HG03196 (cell line): ENCODE data around the gene FBXO31.
"Not testable (repeated sequence)": the region's sequence is repeated elsewhere in the genome, so short reads cannot be mapped to it uniquely, and the experiment has no call there.

Experiments
- ATAC-seq: cut with Tn5 transposase; IDR thresholded peaks from one replicate; pipeline ENCODE4 v1.9.1; 2021; ENCODE audit not compliant: unreplicated experiment

The FBXO31 gene

DNA sequence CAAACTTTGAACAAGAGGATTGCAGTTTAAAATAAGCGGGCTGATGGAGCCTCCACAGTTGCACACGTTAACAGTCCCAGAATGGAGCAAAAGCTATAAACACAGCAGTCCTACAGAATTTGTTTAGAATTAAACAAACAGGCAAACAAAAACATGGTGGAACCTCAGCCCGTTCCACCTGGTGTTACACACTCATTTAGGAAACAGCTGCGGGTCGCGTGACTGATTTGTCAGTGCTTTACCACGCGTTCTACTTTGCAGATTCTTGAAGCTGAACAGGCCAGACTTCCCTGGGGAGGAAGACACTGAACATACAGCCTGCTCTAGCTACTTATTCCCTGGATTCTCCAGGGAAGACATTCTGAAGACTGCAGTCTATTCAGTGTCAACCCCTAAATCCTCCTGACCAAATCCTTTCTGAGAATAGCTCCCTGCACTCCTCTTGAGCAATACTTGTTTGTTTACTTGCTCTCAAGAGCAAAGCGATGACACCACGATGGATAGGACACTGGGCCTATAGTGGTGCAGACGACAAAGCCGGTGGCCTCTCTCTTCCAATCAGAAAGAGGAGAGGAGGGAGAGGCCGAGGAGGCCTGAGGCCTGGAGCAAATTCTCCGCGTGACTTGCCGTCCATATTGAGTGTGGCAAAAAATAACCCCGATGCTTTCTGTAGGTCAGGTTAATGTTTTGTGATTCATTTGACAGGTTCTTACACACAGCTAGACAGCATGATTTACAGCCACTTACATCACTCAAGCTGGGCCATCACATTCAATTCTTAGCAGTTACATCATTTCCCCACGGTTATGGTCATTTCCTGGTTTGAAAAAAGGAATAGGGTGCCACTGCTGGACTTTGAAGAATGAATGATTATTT lies 4.6 kb upstream of the FBXO31 start:
- peak; percentile 41 for ATAC-seq

- ATAC-seq = not testable (repeated sequence)
Observed at GRCh38 chr16:87384875-87385167, 1.2 kb upstream of the FBXO31 start.

DNA sequence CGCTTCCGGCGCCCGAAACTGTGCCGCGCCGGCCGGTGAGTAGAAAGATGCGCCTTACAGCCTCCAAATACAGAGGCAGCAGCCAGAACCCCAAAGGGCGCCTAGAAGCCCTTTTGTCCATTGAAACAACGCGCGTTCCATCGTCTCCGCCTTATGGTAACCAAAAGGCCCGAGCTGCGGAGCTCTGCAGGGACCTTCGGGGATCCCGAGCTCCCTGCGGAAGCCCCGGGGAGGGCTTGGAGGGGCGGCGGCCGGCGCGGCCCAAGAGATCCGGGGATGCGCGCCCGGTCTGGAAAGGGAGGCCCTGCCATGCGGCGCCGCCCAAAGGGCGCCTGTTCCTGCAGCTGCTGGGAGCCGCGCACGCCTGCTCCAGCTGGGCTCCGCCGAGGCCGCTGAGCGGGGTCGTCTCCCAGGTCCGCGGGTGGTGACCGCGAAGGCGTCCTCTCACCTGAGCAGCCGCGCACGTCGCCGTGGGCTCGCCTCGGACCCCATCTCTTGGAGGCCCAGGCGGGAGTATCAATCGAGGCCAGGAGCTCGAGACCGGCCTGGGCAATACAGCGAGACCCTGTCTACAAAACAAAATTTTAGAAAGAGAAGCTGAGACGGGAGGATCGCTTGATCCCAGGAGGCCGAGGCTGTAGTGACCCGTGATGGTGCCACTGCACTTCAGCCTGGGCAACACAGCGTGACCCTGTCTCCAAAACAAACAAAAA lies 742 bp upstream of the FBXO31 start:
- ATAC-seq = peak; percentile 13

DNA sequence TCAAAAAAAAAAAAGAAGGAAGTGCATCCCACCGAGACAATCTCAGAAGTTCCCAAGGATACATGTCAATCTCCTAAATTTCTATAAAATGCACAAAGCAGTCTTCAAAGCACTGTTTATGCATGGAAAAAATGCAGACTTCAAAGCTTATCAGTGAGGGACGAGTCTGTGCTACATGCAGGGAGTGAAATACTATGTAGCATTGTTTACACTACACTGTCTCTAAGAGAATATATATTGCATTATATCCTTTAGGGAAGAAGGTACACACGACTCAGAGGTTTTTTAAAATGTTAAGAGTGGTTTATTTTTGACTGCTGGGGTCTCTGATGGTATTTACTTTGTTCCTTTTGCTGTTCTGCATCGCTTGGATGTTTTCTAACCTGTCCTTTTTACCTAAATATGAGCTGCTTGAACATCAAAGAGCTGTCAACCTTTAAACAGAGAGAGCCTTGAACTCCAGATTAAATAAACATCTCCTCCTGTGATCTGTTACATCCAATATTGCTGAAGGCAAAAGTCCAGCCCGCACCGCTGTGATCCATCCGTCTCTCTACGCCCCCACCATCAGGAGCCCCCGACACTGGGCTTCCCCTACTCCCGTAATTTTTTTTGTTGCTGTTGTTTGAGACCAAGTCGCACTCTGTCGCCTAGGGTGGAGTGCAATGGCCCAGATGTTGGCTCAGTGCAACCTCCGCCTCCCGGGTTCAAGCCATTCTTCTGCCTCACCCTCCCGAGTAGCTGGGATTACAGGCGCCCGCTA lies 1.4 kb downstream of the FBXO31 start:
- ATAC-seq = no peak

- ATAC-seq = no peak
Observed at GRCh38 chr16:87380881-87381280, 2.7 kb downstream of the FBXO31 start.

DNA sequence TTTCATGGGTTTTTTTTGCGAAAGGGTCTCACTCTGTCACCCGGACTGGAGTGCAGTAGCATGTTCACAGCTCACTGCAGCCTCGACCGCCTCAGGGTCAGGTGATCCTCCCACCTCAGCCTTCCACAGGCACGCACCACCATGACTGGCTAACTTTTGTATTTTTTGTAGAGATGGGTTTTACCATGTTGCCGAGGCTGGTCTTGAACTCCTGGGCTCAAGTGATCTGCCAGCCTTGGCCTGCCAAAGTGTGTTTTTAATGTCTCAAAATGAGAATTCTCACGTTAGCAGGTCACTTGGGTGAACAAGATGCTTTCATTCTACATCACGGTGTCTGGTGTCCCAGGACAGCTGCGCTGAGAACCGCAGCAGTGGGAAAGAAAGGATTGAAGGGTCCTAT lies 3.2 kb downstream of the FBXO31 start:
- no peak for ATAC-seq

GRCh38 chr16:87379312-87379752 lies 4.2 kb downstream of the FBXO31 start:
- ATAC-seq = not testable (repeated sequence)

- ATAC-seq = no peak
Observed at GRCh38 chr16:87376660-87377059, 6.9 kb downstream of the FBXO31 start.

- no peak for ATAC-seq
Observed at GRCh38 chr16:87375426-87376135, 8.0 kb downstream of the FBXO31 start.

DNA sequence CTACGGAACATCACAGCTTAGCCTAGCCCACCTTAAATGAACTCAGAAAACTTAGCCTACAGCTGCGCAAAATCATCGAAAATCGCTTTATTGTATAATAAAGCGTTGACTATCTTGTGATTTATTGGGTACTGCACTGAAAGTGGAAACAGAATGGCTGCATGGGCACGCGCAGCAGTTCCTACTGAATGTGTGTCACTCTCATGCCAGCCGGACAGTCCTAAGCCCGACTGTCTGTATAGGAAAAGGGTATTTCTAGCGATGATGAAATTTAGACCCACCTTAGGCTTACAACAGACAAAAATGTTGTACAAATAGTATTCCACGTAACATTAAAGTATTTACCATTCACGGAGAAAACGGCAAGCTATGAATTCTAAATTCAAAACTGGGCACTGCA lies 9.3 kb downstream of the FBXO31 start:
- ATAC-seq = no peak

GRCh38 chr16:87372305-87372704 lies 11.3 kb downstream of the FBXO31 start:
- no peak for ATAC-seq

DNA sequence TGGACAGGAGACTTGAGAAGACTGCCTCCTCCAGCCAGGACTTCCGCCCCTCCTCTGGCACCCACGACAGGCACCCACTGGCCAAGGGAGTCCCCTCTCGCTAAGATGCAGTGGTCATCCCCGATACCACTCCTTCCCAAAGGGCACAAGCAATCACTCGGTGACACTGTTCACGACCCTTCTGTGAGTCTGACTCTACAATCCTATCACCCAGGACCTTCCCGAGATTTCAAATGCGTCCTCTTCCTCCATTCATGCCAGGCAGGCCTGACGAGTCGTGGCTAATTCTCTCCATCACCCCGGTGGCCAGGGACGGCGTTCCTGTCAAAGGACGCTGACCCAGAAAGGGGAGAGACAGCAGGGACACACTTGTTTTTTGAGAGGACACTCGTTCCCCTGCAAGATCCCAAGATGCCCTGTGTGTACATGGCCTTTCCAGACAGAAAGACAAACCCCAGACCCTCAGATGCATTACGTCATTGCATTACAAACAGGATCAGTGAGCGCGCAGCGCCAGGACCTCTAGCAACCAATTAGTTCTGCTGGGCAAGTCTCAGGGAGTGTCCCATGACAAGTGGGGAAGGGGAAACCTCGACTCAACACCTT lies 12.2 kb downstream of the FBXO31 start:
- no peak for ATAC-seq

GRCh38 chr16:87369796-87370719 lies 13.5 kb downstream of the FBXO31 start:
- no peak for ATAC-seq

GRCh38 chr16:87369117-87369765 lies 14.3 kb downstream of the FBXO31 start:
- no peak for ATAC-seq

DNA sequence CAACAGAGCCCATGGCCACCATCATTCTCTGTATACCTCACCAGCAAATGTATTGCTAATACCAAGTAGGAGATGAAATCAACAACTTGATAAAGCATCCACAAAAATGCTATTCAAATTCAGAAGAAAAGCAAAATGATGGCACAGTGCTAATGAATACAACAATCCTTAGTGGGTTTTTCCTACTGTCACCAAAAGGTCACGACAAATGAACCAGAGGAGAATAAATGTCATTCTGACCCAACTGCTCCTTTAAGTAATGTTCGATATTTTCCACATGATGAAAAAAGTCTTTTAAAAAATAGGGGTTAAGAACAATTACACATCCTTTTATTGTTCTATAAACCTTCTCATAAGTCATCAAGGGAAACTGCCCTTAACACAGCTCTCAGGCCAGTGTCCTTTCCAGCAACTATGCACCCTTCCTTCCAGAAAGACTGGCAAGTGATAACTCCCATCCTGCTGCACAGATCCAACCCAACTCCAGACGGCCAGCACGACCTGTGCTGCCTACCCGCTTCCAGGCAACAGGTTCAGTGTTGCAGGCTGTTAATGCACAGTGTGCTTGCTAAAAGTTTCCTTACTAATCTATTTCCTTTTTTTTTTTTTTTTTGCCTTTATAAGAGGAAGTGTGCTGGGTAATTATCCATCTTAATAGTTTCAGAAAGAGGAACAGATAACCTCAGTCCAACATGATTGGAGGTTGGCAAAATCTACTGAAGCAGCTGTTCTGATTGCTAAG lies 15.4 kb downstream of the FBXO31 start:
- ATAC-seq = no peak

DNA sequence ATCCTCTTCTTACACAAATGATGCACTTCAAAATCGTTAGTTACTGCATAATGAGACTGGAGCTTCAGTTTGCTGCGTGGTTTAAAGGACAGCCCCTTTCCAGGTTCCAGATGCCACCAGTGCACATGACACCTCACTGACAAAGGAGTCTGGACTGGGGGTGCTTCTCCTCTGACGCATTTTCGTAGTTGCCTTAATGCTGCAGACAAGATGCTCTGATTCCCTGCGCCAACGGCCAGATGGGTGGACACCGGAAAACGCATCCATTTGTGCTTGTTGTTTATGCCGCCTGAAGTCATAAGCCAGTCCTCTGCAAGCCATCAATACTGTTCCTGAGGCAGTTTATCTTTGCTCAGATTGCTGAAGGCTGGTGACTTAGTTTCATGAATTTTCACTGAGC lies 16.0 kb downstream of the FBXO31 start:
- ATAC-seq = no peak

GRCh38 chr16:87366930-87367329 lies 16.6 kb downstream of the FBXO31 start:
- ATAC-seq = no peak

DNA sequence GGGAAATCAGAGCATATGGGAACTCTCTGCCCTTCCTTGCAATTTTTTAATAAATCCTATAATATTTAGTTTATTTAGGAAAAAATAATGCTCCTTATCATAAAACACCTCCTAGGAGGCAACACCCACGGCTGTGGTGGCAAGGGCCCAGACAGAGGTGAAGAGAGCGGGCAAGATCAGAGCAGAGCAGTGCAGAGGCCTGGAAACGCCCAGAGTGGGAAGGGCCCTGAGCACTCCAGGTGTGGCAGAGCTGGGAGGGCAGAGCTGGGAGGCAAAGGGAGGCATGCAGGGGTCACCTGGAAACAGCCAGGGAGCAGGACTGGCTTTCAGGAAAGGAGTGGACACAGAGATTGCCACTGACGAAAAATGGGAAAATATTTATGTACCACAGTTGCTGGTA lies 17.3 kb downstream of the FBXO31 start:
- ATAC-seq = no peak
